H1 (cell line): ENCODE data around the gene NR3C2. TPM values are rescaled to one million over a fixed set of nuclear protein-coding genes. Genes with fewer than 3 reads are reported as not detected.

ENCODE experiments used
- CTCF ChIA-PET: fragments of 300-600 bp; sonication (Branson Sonifier 250); formaldehyde crosslinking; loops from one replicate; lab custom pipeline; 2021; ENCODE audit not compliant: partially characterized antibody; lab: Charles Lee
- POLR2A ChIA-PET: fragments of 300-600 bp; sonication (Branson Sonifier 250); formaldehyde crosslinking; loops from one replicate; lab custom pipeline; 2021; ENCODE audit warnings: inconsistent platforms; ENCODE audit not compliant: partially characterized antibody; lab: Charles Lee
- DNase-seq, 2 experiments: peaks; one replicate each; pipeline versions ENCODE4 v3.0.0 to v3.0.0-alpha.2; 2010 to 2022; ENCODE audit warnings: low spot score in 2 of 2, low read depth in 1 of 2, mixed read lengths in 1 of 2
- FAIRE-seq: peaks from 2 replicates; lab custom pipeline; 2011; peaks lifted over from hg19 to GRCh38; lab: Jason Lieb, UNC
- H2AFZ ChIP-seq: 2 replicates; pipeline ENCODE4 v1.8.1; 2012; ENCODE audit warnings: low read length, inconsistent platforms
- H2AK5ac ChIP-seq: 2 replicates; pipeline ENCODE4 v1.6.1; 2013; ENCODE audit warnings: low read depth, low read length
- H2BK120ac ChIP-seq: replicated peaks from 2 replicates; pipeline ENCODE3; 2013; ENCODE audit warnings: low read depth, low read length, inconsistent platforms
- H2BK12ac ChIP-seq: 2 replicates; pipeline ENCODE4 v1.6.1; 2013; ENCODE audit warnings: low read depth, low read length
- H2BK15ac ChIP-seq: 2 replicates; pipeline ENCODE4 v1.6.1; 2013; ENCODE audit warnings: low read length
- H2BK20ac ChIP-seq: 2 replicates; pipeline ENCODE4 v1.6.1; 2013; ENCODE audit warnings: low read length
- H2BK5ac ChIP-seq: 2 replicates; pipeline ENCODE4 v1.6.1; 2013; ENCODE audit warnings: low read depth, low read length
- H3K14ac ChIP-seq: 2 replicates; pipeline ENCODE4 v1.6.1; 2013; ENCODE audit warnings: inconsistent platforms; ENCODE audit not compliant: insufficient read length
- H3K18ac ChIP-seq: 2 replicates; pipeline ENCODE4 v1.6.1; 2013; ENCODE audit warnings: low read length; ENCODE audit errors: extremely low read depth
- H3K23ac ChIP-seq: 2 replicates; pipeline ENCODE4 v1.6.1; 2013; ENCODE audit warnings: inconsistent platforms; ENCODE audit not compliant: insufficient read length
- H3K23me2 ChIP-seq: 2 replicates; pipeline ENCODE4 v1.6.1; 2013; ENCODE audit warnings: low read depth, low read length
- H3K27ac ChIP-seq: 2 replicates; pipeline ENCODE4 v1.6.1; 2011; ENCODE audit warnings: low read depth, low read length, inconsistent platforms
- H3K27me3 ChIP-seq, 4 experiments: replicated peaks in 1 of 4; 1 replicate in 1 of 4; 2 replicates in 3 of 4; pipeline versions ENCODE4 v1.6.1 to v1.8.1; 2011 to 2013; ENCODE audit warnings: low read length in 3 of 4, mild to moderate bottlenecking in 3 of 4, inconsistent platforms in 2 of 4, mixed read lengths in 2 of 4, moderate library complexity in 1 of 4; ENCODE audit not compliant: control insufficient read depth in 3 of 4, insufficient read depth in 3 of 4; ENCODE audit errors: extremely low read depth in 1 of 4
- H3K36me3 ChIP-seq, 4 experiments: 2 replicates each; pipeline versions ENCODE4 v1.6.1 to v1.8.1; 2011 to 2013; ENCODE audit warnings: mild to moderate bottlenecking in 4 of 4, low read length in 3 of 4, moderate library complexity in 2 of 4, control low read depth in 1 of 4, inconsistent platforms in 1 of 4; ENCODE audit not compliant: insufficient read depth in 4 of 4, control insufficient read depth in 2 of 4
- H3K4ac ChIP-seq: replicated peaks from 2 replicates; pipeline ENCODE3; 2013; ENCODE audit warnings: low read length, low read depth, mixed read lengths, inconsistent platforms; ENCODE audit not compliant: insufficient read length
- H3K4me1 ChIP-seq, 4 experiments: replicated peaks in 1 of 4; 1 replicate in 1 of 4; 2 replicates in 3 of 4; pipeline versions ENCODE4 v1.6.1 to v1.8.1; 2011 to 2013; ENCODE audit warnings: low read length in 3 of 4, inconsistent platforms in 2 of 4, mixed read lengths in 1 of 4; ENCODE audit not compliant: insufficient read depth in 4 of 4, control insufficient read depth in 3 of 4
- H3K4me2 ChIP-seq, 2 experiments: 2 replicates each; pipeline versions ENCODE4 v1.6.1 to v1.8.1; 2011 to 2013; ENCODE audit warnings: low read depth in 2 of 2, low read length in 2 of 2, control low read depth in 1 of 2, inconsistent platforms in 1 of 2, mild to moderate bottlenecking in 1 of 2; ENCODE audit not compliant: insufficient read depth in 1 of 2
- H3K4me3 ChIP-seq, 4 experiments: fragments of 200-600, 300-600 bp in 1 of 4; sonication (generic), shearing (Covaris generic), sonication (Bioruptor Twin) in 1 of 4; 2 replicates each; pipeline versions ENCODE4 v1.5.1 to v1.8.1; 2011 to 2016; ENCODE audit warnings: low read length in 4 of 4, low read depth in 3 of 4, control low read depth in 2 of 4, inconsistent platforms in 2 of 4, mild to moderate bottlenecking in 2 of 4, mixed read lengths in 1 of 4, moderate library complexity in 1 of 4; ENCODE audit not compliant: insufficient read depth in 2 of 4; ENCODE audit errors: extremely low read depth in 1 of 4
- H3K56ac ChIP-seq: replicated peaks from 2 replicates; pipeline ENCODE3; 2013; ENCODE audit warnings: low read depth, mild to moderate bottlenecking, mixed read lengths, low read length, inconsistent platforms; ENCODE audit not compliant: insufficient read length
- H3K79me1 ChIP-seq: 2 replicates; pipeline ENCODE4 v1.6.1; 2013; ENCODE audit warnings: low read depth, low read length, control low read depth
- H3K79me2 ChIP-seq, 2 experiments: 2 replicates each; pipeline versions ENCODE4 v1.6.1 to v1.8.1; 2012 to 2013; ENCODE audit warnings: low read length in 2 of 2, mild to moderate bottlenecking in 2 of 2, inconsistent platforms in 1 of 2; ENCODE audit not compliant: insufficient read depth in 2 of 2, control insufficient read depth in 1 of 2
- H3K9ac ChIP-seq, 4 experiments: replicated peaks in 1 of 4; 1 replicate in 1 of 4; 2 replicates in 3 of 4; pipeline versions ENCODE4 v1.6.1 to v1.8.1; 2011 to 2013; ENCODE audit warnings: low read depth in 3 of 4, low read length in 3 of 4, control low read depth in 2 of 4, mild to moderate bottlenecking in 2 of 4, moderate library complexity in 2 of 4, inconsistent platforms in 1 of 4; ENCODE audit errors: extremely low read depth in 1 of 4
- H3K9me3 ChIP-seq, 2 experiments: 2 replicates each; pipeline versions ENCODE4 v1.6.1 to v1.8.1; 2012 to 2013; ENCODE audit warnings: mild to moderate bottlenecking in 2 of 2, moderate library complexity in 2 of 2, control low read depth in 1 of 2, inconsistent platforms in 1 of 2, low read depth in 1 of 2, low read length in 1 of 2, mixed read lengths in 1 of 2; ENCODE audit not compliant: insufficient read depth in 2 of 2
- H4K20me1 ChIP-seq, 2 experiments: replicated peaks in 1 of 2; 2 replicates each; pipeline versions ENCODE3 to v1.8.1; 2011 to 2013; ENCODE audit warnings: inconsistent platforms in 2 of 2, low read length in 2 of 2, mild to moderate bottlenecking in 1 of 2; ENCODE audit not compliant: insufficient read depth in 2 of 2, control insufficient read depth in 1 of 2
- H4K5ac ChIP-seq: 2 replicates; pipeline ENCODE4 v1.6.1; 2013; ENCODE audit warnings: low read length, low read depth, mixed read lengths, inconsistent platforms; ENCODE audit not compliant: insufficient read length
- H4K8ac ChIP-seq: 2 replicates; pipeline ENCODE4 v1.8.0; 2013; ENCODE audit warnings: mild to moderate bottlenecking, moderate library complexity, low read length, inconsistent platforms; ENCODE audit not compliant: insufficient read depth; ENCODE audit errors: extremely low read depth
- H4K91ac ChIP-seq: replicated peaks from 2 replicates; pipeline ENCODE3; 2013; ENCODE audit warnings: low read length, mixed read lengths, inconsistent platforms; ENCODE audit not compliant: insufficient read length
- YY1 ChIP-seq: IDR thresholded peaks from 2 replicates; pipeline ENCODE4 v1.6.1; 2011; ENCODE audit warnings: low read depth, mild to moderate bottlenecking, low read length
- WGBS, 2 experiments: shearing (Covaris generic) in 1 of 2; methylation state at CpG; one replicate each; pipeline versions ENCODE4 v1.1.6 to v1.1.7; 2013 to 2015; ENCODE audit warnings: low lambda C conversion rate in 2 of 2, mixed read lengths in 2 of 2, inconsistent platforms in 1 of 2, low coverage in 1 of 2, missing lambda C conversion rate in 1 of 2; ENCODE audit not compliant: insufficient replicate concordance in 2 of 2, insufficient coverage in 1 of 2, insufficient read length in 1 of 2; ENCODE audit errors: extremely low coverage in 1 of 2, missing lambda C conversion rate in 1 of 2; 5-methylcytosine and 5-hydroxymethylcytosine counted together
- polyA plus RNA-seq, 7 experiments: library from polyadenylated mRNA; depleted of rRNA in 3 of 7; stranded (reverse) in 5 of 7; unstranded in 2 of 7; fragments of >200 nt in 5 of 7; fragments of 200-250 nt in 2 of 7; gene quantifications; 1 replicate in 5 of 7; 2 replicates in 1 of 7; 4 replicates in 1 of 7; pipeline versions ENCODE4 v1.2.1 to v1.2.3, GENCODE V29; 2011 to 2013; ENCODE audit warnings: missing spikeins in 2 of 7, mixed read lengths in 2 of 7
- total RNA-seq: library from RNA; stranded (reverse); fragmentation: NEBNext Ultra II Directional; extraction: Animal tissue kit (Norgen Biotek cat#: 25700); gene quantifications from 2 replicates; pipeline ENCODE4 v1.2.1, GENCODE V29; 2021

Gene NR3C2
- total and polyA plus RNA-seq, 2 of the 8 experiments (the other 6 are each of a cell fraction or from before 2014, with no cell fraction given), result 0.80 to 3.9 TPM

GRCh38 chr4:148207068-148207467 is 235.1 kb downstream of the NR3C2 start:
- no peak overlapping the region for H4K5ac ChIP-seq
- H2BK5ac ChIP-seq, result no peak overlapping the region
- H2AK5ac ChIP-seq, result no peak overlapping the region
- no peak overlapping the region for H4K91ac ChIP-seq
- H2AFZ ChIP-seq, result no peak overlapping the region
- H2BK12ac ChIP-seq, result no peak overlapping the region
- no peaks in the 10 kb centered on the region for H4K20me1 ChIP-seq
- no peaks in the 10 kb centered on the region for H3K79me1 ChIP-seq
- CTCF ChIA-PET, result no interaction called here
- no peaks in the 10 kb centered on the region for H3K9me3 ChIP-seq
- no peaks in the 10 kb centered on the region for H3K27me3 ChIP-seq
- H3K18ac ChIP-seq, result no peak overlapping the region
- H3K4me1 ChIP-seq, result peaks cover 0 to 4% (median under 1%) of the 10 kb centered on the region in 4 experiments; a peak in 1 of 7 replicates
- no peak overlapping the region for H2BK15ac ChIP-seq
- no peak for TF ChIP-seq YY1
- no peaks in the 10 kb centered on the region for H3K36me3 ChIP-seq
- no peak overlapping the region for H2BK20ac ChIP-seq
- POLR2A ChIA-PET, result no interaction called here
- no peak overlapping the region for H4K8ac ChIP-seq
- DNase-seq (no peak), FAIRE-seq (no peak)
- H3K9ac ChIP-seq, result no peak overlapping the region
- H3K23me2 ChIP-seq, result no peaks in the 10 kb centered on the region
- H3K27ac ChIP-seq, result no peak overlapping the region
- 96% methylated on average over 3 of the region's 3 CpGs; no CpG with 5 or more reads in 1 of the 2 experiments for WGBS, 2 experiments
- H3K56ac ChIP-seq, result no peak overlapping the region
- no peak overlapping the region for H3K4me3 ChIP-seq
- H3K79me2 ChIP-seq, result no peaks in the 10 kb centered on the region
- no peak overlapping the region for H2BK120ac ChIP-seq
- no peak overlapping the region for H3K14ac ChIP-seq
- no peak overlapping the region for H3K4me2 ChIP-seq
- no peak overlapping the region for H3K4ac ChIP-seq
- no peak overlapping the region for H3K23ac ChIP-seq
